HEK293 (cell line): Measurements from ENCODE around the gene SNX2.

Source experiments
- KLF7 ChIP-seq: fragments of 450-650 bp; formaldehyde crosslinking; IDR thresholded peaks from 2 replicates; pipeline ENCODE4 v1.5.1; 2016; ENCODE audit warnings: missing biosample characterization, missing genetic modification characterization, borderline replicate concordance
- MYNN ChIP-seq: fragments of 450-650 bp; formaldehyde crosslinking; IDR thresholded peaks from 2 replicates; pipeline ENCODE4 v1.5.1; 2016; ENCODE audit warnings: missing biosample characterization, missing genetic modification characterization, borderline replicate concordance
- MZF1 ChIP-seq: fragments of 450-650 bp; formaldehyde crosslinking; IDR thresholded peaks from 2 replicates; pipeline ENCODE4 v1.5.1; 2017; ENCODE audit warnings: missing biosample characterization, missing genetic modification characterization, borderline replicate concordance
- RBAK ChIP-seq: fragments of 450-650 bp; formaldehyde crosslinking; IDR thresholded peaks from 2 replicates; pipeline ENCODE4 v1.5.1; 2016; ENCODE audit warnings: missing biosample characterization, missing genetic modification characterization
- REST ChIP-seq: fragments of 450-650 bp; formaldehyde crosslinking; IDR thresholded peaks from 2 replicates; pipeline ENCODE4 v1.5.1; 2016; ENCODE audit warnings: missing biosample characterization, missing genetic modification characterization
- SCRT1 ChIP-seq: fragments of 450-650 bp; formaldehyde crosslinking; IDR thresholded peaks from 2 replicates; pipeline ENCODE4 v1.5.1; 2016; ENCODE audit warnings: missing biosample characterization, missing genetic modification characterization, borderline replicate concordance
- ZBTB11 ChIP-seq: fragments of 450-650 bp; formaldehyde crosslinking; conservative IDR thresholded peaks from 2 replicates; pipeline ENCODE4 v1.5.1; 2016; ENCODE audit warnings: low read depth, missing biosample characterization, missing genetic modification characterization
- ZNF114 ChIP-seq: fragments of 450-650 bp; formaldehyde crosslinking; IDR thresholded peaks from 2 replicates; pipeline ENCODE4 v1.5.0; 2017; ENCODE audit warnings: missing biosample characterization, missing genetic modification characterization
- ZNF138 ChIP-seq: fragments of 450-650 bp; formaldehyde crosslinking; IDR thresholded peaks from 2 replicates; pipeline ENCODE4 v1.5.1; 2016; ENCODE audit warnings: missing biosample characterization, missing genetic modification characterization, borderline replicate concordance
- ZNF155 ChIP-seq: fragments of 450-650 bp; formaldehyde crosslinking; IDR thresholded peaks from 2 replicates; pipeline ENCODE4 v1.5.1; 2016; ENCODE audit warnings: missing biosample characterization, missing genetic modification characterization
- ZNF157 ChIP-seq: fragments of 450-650 bp; formaldehyde crosslinking; IDR thresholded peaks from 2 replicates; pipeline ENCODE4 v1.5.1; 2016; ENCODE audit warnings: missing biosample characterization, missing genetic modification characterization
- ZNF174 ChIP-seq: fragments of 450-650 bp; formaldehyde crosslinking; IDR thresholded peaks from 2 replicates; pipeline ENCODE4 v1.5.0; 2017; ENCODE audit warnings: missing biosample characterization, mild to moderate bottlenecking, missing genetic modification characterization
- ZNF202 ChIP-seq: fragments of 450-650 bp; formaldehyde crosslinking; IDR thresholded peaks from 2 replicates; pipeline ENCODE4 v1.5.1; 2016; ENCODE audit warnings: missing biosample characterization, missing genetic modification characterization, borderline replicate concordance
- ZNF274 ChIP-seq, 2 experiments: fragments of 200-500 bp in 1 of 2; fragments of 450-650 bp in 1 of 2; sonication (Bioruptor generic) in 1 of 2; formaldehyde crosslinking in 1 of 2; IDR thresholded peaks; 2 replicates each; pipeline versions ENCODE4 v1.5.1 to v1.6.1; 2014 to 2016; ENCODE audit warnings: borderline replicate concordance in 1 of 2, inconsistent platforms in 1 of 2, low read length in 1 of 2, missing biosample characterization in 1 of 2, missing genetic modification characterization in 1 of 2
- ZNF280D ChIP-seq: fragments of 450-650 bp; formaldehyde crosslinking; IDR thresholded peaks from 2 replicates; pipeline ENCODE4 v1.5.1; 2016; ENCODE audit warnings: missing biosample characterization, missing genetic modification characterization
- ZNF302 ChIP-seq: fragments of 450-650 bp; formaldehyde crosslinking; IDR thresholded peaks from 2 replicates; pipeline ENCODE4 v1.5.1; 2016; ENCODE audit warnings: missing biosample characterization, missing genetic modification characterization, low read depth
- ZNF311 ChIP-seq: fragments of 450-650 bp; formaldehyde crosslinking; IDR thresholded peaks from 2 replicates; pipeline ENCODE4 v1.5.1; 2017; ENCODE audit warnings: missing biosample characterization, missing genetic modification characterization, borderline replicate concordance
- ZNF341 ChIP-seq: fragments of 450-650 bp; formaldehyde crosslinking; IDR thresholded peaks from 2 replicates; pipeline ENCODE4; 2016; ENCODE audit warnings: low read depth, missing biosample characterization, missing genetic modification characterization
- ZNF362 ChIP-seq: fragments of 450-650 bp; formaldehyde crosslinking; IDR thresholded peaks from 2 replicates; pipeline ENCODE4 v1.5.1; 2016; ENCODE audit warnings: missing biosample characterization, missing genetic modification characterization
- ZNF416 ChIP-seq: fragments of 450-650 bp; formaldehyde crosslinking; IDR thresholded peaks from 2 replicates; pipeline ENCODE4 v1.5.1; 2016; ENCODE audit warnings: missing biosample characterization, missing genetic modification characterization
- ZNF521 ChIP-seq: fragments of 450-650 bp; formaldehyde crosslinking; IDR thresholded peaks from 2 replicates; pipeline ENCODE4 v1.5.1; 2017; ENCODE audit warnings: missing biosample characterization, mild to moderate bottlenecking, missing genetic modification characterization
- ZNF529 ChIP-seq: fragments of 450-650 bp; formaldehyde crosslinking; IDR thresholded peaks from 2 replicates; pipeline ENCODE4 v1.5.1; 2017; ENCODE audit warnings: missing genetic modification characterization, missing biosample characterization; ENCODE audit not compliant: insufficient replicate concordance
- ZNF558 ChIP-seq: fragments of 450-650 bp; formaldehyde crosslinking; IDR thresholded peaks from 2 replicates; pipeline ENCODE4 v1.5.1; 2016; ENCODE audit warnings: missing biosample characterization, missing genetic modification characterization
- ZNF610 ChIP-seq: fragments of 450-650 bp; formaldehyde crosslinking; IDR thresholded peaks from 2 replicates; pipeline ENCODE4 v1.5.1; 2016; ENCODE audit warnings: missing biosample characterization, missing genetic modification characterization, borderline replicate concordance
- ZNF768 ChIP-seq: fragments of 450-650 bp; formaldehyde crosslinking; IDR thresholded peaks from 2 replicates; pipeline ENCODE4 v1.5.1; 2018; ENCODE audit warnings: missing biosample characterization, mild to moderate bottlenecking, missing genetic modification characterization
- ZSCAN5A ChIP-seq: fragments of 450-650 bp; formaldehyde crosslinking; IDR thresholded peaks from 2 replicates; pipeline ENCODE4 v1.5.1; 2016; ENCODE audit warnings: missing biosample characterization, missing genetic modification characterization

The SNX2 gene

GRCh38 chr5:122774861-122775549 lies at the start of gene SNX2 (continued):
- TF ChIP-seq ZNF362 (no peak), ZNF202 (tag by site-specific recombination) (no peak), ZNF274 (IDR thresholded peaks at IDR 0.05; ENCODE audit: low read length) (no peak), ZNF274 (tag by site-specific recombination; IDR thresholded peaks at IDR 0.05; ENCODE audit: borderline replicate concordance) (no peak), ZNF174 (tag by site-specific recombination) (no peak), ZNF114 (tag by site-specific recombination) (no peak), ZNF157 (no peak), SCRT1 (tag by site-specific recombination) (peak; percentile 97), ZNF280D (tag by site-specific recombination) (0 out of 2 replicates have a peak, but pooled peaks have one; percentile 50), ZNF302 (tag by site-specific recombination) (no peak), KLF7 (no peak), RBAK (no peak), ZNF521 (tag by site-specific recombination) (no peak), ZNF768 (tag by site-specific recombination) (no peak), ZNF529 (tag by site-specific recombination) (no peak), ZNF416 (tag by site-specific recombination) (no peak), ZSCAN5A (tag by site-specific recombination) (peak; percentile 8; the same call in 1 of the 2 replicates), MYNN (no peak), ZNF155 (tag by site-specific recombination) (no peak), REST (tag by site-specific recombination) (no peak), ZNF138 (tag by site-specific recombination) (no peak), ZBTB11 (tag by site-specific recombination) (peak; percentile 64), ZNF341 (no peak; the same call in 1 of the 2 replicates), MZF1 (tag by site-specific recombination) (no peak; the same call in 1 of the 2 replicates), ZNF558 (tag by site-specific recombination) (no peak), ZNF610 (tag by site-specific recombination) (0 out of 2 replicates have a peak, but pooled peaks have one; percentile 62), ZNF311 (tag by site-specific recombination) (no peak)
